HG02870 (cell line): ENCODE measurements around the gene CAGE1.
"Not testable (repeated sequence)": the region's sequence is repeated elsewhere in the genome, so short reads cannot be mapped to it uniquely, and the experiment has no call there.

Experiments
- ATAC-seq: cut with Tn5 transposase; IDR thresholded peaks from one replicate; pipeline ENCODE4 v1.9.1; 2021; ENCODE audit warnings: mild to moderate bottlenecking, moderate library complexity; ENCODE audit not compliant: unreplicated experiment

Gene CAGE1

DNA sequence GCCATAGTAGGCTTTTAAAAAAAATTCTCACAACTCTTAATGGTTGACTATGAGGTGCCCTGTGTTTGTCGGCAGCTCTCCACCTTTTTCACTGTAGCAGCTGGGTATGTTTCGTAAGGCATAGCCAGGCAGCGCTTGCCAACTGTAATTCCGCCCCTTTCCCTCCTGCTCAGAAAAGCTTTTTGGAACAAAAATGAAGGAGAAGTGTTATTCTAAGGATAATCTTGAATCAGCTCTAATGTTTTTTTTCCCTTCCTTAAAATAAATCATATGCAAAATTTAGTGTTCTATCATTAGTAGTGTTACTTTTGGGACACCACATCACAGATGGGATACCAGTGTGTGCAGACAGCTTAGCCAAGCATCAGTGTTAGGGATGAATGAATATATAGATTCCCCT, 21.3 kb upstream of the CAGE1 start:
- no peak for ATAC-seq

DNA sequence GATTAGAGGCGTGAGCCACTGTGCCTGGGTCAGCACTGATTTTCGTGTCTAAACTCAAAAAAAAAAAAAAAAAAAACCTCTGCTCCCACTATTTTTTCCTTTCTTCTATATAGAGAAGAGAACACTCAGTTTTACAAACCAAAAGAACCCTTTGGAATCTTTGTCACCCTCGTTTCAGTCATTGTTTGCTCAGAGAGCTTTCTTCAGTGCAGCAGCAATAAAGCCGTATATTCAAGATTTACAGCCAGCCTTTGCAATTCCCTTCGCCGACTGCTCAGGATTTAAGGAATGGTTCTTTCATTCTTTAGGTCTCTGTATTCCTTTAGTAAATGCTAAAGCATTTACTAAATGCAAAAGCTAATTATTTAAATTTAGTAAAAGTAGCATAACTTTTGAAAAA, 20.2 kb upstream of the CAGE1 start:
- no peak for ATAC-seq

DNA sequence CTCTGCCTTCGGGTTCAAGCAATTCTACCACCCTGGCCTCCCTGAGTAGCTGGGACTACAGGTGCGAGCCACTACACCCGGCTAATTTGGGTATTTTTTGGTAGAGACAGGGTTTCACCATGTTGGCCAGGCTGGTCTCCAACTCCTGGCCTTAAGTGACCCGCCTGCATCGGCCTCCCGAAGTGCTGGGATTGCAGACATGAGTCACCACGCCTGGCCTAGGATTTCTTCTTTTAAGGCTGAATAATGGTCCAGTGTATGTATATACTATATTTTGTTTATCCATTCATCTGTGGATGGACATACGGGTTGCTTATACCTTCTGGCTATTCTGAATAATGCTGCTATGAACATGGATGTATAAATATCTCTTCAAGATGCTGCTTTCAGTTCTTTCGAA, 17.2 kb upstream of the CAGE1 start:
- no peak for ATAC-seq

DNA sequence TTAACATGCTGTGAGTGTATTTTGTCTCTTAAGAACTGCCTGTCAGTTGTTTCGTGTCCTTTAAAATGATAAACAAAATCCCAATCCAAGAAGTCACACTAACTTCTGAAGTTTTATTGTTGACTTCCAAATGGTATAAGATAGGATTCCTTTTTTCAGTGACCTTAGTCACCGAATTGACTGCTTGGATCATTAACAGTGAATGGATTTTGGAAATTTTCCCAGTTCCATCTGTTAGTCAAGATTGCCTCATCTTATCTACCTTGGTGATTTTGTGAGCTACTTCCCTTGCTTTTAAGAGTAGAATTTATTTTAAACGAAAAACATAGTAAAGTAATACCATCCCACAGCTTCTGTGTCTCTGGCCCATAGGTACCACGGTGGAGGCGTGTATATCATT, 15.0 kb upstream of the CAGE1 start:
- no peak for ATAC-seq

DNA sequence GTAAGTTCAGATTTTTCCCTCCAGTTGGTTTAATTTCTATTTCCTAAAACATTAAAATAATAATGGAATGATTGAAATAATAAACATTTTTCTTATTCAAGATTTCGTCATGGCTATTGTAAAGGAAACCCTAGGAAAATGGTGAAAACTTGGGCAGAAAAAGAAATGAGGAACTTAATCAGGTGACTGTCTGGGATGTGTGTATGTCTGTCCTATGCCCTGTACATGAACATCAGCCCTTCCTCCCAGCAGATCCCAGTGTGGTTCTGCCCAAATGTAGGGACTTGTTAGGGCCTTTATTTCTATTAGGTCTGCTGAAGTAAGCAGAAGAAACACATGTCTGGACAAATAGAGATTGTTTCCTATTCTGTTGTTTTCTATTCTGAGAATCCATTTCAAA, 13.2 kb upstream of the CAGE1 start:
- ATAC-seq, result no peak

DNA sequence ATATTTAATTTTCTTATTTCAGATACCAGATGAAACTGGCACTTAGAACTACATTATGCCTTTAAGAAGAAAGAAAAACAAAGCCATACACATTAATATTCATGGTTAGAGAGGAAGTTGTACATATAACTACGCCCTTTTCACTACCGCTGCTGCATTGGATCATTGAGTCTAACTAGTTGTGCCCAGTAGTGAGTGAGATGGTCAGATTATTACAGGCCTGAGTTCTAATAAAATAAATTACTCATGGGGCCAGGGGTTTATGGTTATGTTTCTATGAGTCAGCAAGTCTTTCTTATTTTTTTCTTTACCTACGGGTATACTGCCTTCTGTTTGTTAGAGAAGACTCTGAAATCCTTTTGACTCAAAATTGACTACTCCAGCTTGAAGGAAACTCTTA, 11.5 kb upstream of the CAGE1 start:
- no peak for ATAC-seq

DNA sequence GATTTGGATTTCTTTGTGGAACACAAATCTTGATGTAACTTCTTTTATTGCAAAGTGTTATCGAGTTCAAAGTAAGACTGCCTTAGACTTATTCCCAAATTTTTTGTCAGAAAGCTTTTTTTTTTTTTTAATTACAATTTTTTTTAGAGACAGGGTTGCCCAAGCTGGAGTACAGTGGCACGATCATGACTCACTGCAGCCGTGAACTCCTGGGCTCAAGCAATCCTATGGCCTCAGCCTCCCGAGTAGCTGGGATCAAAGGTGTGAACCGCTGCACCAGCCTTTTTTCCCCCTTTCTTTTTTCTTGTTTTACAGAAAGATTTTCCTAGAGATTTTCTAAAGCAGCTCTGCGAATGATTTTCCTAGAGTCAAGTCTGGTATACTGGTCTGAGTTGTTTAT, 2.9 kb upstream of the CAGE1 start:
- no peak for ATAC-seq

DNA sequence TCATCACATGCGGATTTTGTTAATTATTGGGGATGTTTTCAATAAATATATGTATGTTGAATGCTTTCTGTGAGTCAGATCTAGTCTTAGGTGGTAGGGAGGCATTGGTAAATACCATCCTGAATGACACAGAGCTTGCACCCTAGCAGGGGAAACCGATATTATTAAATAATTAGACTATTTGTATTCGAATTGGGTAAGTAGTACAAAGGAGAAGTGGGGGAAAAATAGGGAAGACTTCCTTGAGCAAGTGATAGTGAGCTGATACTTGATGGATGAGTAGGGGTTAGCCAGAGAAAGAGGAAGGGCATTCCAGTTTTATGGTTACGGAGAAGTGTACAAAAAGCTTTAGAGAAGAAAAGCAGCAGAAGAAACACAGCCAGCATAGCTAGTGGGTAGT, 1.6 kb upstream of the CAGE1 start:
- ATAC-seq, result no peak

DNA sequence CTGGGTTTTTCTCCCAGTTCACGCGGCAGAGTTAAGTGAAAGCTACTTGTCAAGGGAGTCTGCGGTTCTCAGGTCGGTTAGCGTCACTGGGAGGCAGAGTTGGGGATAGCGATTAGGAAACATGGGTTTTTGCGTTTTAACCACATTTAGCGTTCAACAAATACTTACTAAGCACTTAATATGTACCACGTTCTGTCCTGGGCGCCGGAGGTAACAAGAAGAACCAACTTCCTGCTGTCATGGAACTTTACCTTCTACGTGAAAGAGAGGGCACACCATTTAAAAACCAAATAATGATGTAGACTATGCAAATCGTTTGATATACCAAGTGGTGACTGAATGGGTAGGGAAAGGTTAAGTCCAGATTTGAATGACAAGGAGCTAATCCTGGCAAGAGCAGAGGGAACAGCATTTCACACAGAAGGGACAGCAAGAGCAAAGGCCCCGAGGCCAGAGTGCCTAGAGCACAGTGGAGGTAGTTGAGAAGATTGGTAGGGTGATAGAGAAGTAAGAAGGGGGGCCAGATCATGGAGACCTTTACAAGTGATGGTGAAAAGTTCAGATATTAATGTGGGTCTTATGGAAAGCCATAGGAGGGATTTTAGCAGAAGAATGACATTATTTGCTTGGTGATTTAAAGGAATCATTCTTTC, 810 bp upstream of the CAGE1 start:
- peak; percentile 3 for ATAC-seq

DNA sequence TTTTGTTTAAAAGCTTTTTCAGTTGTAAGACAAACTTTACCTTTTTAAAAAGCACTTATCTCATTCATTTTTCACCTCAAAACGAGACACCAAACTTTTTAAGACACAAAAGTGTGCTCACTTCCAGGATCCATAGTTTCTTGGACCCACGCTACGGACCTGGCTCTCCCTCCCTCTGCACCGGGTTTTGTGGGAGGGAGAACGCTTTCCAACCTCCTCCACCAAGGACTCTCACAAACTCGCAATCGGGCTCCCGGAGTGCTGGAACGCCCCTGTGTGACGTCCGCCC, 436 bp downstream of the CAGE1 start:
- ATAC-seq, result no peak

DNA sequence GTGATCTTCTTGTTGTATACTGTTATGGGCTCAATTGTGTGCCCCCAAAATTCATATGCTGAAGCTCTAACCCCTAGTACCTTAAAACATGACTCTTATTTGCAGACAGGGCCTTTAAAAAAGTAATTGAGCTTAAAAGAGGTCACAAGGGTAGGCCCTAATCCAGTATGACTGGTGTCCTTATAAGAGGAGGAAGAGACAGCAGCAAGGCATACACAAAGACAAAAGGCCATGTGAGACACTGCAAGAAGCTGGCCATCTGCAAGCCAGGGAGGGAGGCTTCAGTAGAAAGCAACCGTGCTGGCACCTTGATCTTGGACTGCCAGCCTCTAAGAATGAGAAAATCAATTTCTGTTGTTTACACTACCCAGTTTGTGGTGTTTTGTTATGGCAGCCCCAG, 8.4 kb downstream of the CAGE1 start:
- no peak for ATAC-seq

DNA sequence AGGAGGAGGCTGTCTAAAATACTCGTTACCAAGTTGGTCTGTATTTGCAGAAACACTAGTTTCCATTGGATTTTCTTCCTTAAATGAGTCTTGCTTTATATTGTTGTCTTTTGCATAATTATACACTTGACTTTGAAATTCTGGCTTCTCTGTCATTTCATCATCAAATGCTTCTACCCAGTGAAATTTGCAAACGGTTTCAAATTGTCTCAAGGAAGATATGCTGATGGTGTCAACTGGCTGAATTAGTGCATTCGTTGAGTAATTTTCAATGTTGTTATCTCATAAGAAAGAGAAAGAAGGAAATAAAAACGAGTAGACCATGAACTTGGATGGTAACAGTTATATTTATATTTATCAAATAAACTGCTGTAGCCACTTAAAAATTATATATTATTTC, 10.8 kb downstream of the CAGE1 start:
- ATAC-seq, result no peak

DNA sequence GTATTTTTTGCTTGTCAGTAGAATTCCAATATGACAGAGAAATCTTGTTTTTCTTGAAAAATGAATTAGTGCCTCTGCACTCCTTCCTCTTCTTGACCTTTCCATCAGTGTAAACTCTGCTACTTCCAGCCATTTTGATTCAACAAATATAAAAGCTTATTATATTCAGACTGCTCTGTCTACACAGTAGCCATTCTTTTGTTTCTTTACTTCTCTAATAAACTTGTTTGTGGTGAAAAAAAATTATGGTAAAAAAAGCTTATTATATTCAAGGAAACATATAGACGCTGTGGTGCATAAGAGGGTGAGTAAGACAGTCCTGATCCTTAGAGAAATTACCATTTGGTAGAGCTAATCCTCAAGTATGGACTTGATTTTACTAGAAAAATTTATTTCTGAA, 11.6 kb downstream of the CAGE1 start:
- ATAC-seq, result no peak

DNA sequence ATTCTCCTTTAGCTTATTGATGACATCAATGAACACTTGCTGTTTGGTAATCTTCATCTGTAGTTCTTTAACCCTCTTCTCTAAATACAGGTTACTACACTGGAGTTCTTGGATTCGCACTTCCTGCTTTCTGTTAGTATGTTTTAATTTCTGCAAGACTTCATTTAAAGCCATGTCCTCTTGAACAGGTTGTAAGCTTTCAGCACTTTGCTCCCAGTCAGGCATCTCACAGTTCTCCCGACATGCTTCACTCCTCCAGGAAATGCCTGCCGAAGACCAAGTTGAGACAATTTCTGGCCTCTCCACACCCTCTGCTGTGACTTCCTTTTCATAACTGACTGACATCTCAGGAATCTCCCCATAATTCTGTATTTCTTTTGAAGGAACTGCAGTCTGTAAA, 15.8 kb downstream of the CAGE1 start:
- no peak for ATAC-seq

DNA sequence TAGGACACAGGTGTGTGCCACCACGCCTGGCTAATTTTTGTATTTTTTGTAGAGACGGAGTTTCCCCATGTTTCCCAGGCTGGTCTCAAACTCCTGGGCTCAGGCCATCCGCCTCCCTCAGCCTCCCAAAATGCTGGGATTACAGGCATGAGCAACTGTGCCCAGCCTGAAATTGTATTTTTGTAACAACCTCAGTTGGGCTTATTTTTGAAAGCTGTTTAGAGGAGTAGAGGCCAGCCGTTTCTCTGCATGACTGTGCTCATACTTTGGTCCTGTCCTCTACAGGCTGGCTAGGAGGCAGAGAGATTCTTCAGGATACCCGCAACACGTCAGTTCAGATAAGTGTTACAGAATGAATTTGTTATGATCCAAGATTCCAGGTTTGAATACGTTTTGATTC, 22.1 kb downstream of the CAGE1 start:
- no peak for ATAC-seq

DNA sequence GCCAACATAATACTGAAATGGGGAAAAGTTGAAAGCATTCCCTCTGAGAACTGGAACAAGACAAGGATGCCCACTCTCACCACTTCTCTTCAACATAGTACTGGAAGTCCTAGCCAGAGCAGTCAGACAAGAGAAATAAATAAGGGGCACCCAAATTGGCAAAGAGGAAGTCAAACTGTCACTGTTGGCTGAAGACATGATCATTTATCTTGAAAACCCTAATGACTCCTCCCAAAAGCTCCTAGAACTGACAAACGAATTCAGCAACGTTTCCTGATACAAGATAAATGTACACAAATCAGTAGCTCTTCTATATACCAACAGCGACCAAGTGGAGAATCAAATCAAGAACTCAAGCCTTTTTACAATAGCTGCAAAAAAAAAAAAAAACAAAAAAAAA, 37.6 kb downstream of the CAGE1 start:
- ATAC-seq, result not testable (repeated sequence)

DNA sequence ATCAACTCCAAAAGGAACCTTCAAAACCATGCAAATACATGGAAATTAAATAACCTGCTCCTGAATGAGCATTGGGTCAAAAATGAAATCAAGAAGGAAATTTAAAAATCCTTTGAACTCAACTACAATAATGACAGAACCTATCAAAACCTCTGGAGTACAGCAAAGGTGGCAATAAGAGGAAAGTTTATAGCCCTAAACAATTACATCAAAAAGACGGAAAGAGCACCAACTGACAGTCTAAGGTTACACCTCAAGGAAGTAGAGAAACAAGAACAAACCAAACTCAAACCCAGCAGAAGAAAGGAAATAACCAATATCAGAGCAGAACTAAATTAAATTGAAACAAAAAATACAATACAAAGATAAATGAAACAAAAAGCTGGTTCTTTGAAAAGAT, 39.0 kb downstream of the CAGE1 start:
- not testable (repeated sequence) for ATAC-seq

DNA sequence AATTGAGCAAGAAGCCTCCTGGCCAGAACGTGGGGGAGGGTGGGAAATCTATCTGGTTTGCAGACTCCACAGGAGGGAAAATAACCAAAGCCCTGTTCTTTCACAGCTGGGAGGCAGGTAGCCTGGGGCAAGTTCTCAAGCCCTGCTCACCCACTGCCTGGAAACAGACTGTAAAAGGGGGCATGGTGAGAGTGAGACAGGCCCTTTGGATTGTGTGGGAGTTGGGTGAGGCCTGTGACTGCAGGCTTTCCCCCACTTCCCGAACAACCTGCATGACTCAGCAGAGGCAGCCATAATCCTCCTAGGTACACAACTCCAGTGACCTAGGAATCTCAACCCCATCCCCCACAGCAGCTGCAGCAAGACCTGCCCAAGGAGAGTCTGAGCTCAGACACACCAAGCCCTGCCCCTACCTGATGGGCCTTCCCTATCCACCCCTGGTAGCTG, 42.0 kb downstream of the CAGE1 start:
- ATAC-seq, result not testable (repeated sequence)

DNA sequence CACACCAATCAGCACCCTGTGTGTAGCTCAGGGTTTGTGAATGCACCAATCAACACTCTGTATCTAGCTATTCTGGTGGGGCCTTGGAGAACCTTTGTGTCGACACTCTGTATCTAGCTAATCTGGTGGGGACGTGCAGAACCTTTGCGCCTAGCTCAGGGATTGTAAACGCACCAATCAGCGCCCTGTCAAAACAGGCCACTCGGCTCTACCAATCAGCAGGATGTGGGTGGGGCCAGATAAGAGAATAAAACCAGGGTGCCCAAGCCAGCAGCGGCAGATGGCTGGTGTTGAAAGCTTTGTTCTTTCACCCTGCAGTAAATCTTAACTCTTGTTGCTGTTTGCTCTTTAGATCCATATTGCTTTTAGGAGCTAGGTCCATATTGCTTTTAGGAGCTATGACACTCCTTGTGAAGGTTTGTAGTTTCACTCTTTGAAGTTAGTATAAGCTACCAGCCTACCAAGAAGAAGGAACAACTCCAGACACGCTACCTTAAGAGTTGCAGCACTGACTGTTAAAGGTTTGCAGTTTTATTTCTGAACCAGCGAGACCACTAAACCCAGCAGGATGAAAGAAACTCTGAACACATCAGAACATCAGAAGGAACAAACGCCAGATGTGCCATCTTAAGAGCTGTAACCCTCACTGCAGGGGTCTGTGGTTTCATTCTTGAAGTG, 44.6 kb downstream of the CAGE1 start:
- ATAC-seq, result not testable (repeated sequence)

DNA sequence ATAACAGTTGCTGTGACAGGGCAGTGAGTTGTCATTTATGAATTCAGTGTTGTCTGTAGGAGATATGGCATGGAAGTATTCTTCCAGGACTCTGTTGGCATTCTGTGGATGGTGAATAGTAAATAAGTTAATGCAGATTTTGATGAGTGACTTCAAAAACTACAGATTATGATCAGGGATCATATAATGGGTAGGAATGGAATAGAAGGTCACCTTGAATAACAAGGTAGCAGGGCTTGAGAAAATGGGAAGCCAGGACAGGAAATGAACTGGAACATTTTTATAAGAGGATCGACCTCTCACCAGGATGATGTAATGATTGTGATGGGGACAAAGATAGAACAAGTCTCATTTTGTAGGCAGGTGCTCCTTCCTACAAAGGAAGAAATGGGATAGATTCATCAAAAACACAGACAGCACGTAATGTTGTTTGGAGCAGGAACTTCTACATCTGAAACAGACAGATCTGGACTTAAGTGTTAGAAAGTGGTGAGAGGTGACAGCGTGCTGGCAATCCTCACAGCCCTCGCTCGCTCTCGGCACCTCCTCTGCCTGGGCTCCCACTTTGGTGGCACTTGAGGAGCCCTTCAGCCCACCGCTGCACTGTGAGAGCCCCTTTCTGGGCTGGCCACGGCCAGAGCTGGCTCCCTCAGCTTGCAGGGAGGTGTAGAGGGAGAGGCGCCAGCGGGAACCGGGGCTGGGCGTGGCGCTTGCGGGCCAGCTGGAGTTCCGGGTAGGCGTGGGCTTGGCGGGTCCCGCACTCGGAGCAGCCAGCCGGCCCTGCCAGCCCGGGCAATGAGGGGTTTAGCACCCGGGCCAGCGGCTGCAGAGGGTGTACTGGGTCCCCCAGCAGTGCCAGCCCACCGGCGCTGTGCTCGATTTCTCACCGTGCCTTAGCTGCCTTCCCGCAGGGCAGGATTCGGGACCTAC, 45.7 kb downstream of the CAGE1 start:
- ATAC-seq, result no peak

DNA sequence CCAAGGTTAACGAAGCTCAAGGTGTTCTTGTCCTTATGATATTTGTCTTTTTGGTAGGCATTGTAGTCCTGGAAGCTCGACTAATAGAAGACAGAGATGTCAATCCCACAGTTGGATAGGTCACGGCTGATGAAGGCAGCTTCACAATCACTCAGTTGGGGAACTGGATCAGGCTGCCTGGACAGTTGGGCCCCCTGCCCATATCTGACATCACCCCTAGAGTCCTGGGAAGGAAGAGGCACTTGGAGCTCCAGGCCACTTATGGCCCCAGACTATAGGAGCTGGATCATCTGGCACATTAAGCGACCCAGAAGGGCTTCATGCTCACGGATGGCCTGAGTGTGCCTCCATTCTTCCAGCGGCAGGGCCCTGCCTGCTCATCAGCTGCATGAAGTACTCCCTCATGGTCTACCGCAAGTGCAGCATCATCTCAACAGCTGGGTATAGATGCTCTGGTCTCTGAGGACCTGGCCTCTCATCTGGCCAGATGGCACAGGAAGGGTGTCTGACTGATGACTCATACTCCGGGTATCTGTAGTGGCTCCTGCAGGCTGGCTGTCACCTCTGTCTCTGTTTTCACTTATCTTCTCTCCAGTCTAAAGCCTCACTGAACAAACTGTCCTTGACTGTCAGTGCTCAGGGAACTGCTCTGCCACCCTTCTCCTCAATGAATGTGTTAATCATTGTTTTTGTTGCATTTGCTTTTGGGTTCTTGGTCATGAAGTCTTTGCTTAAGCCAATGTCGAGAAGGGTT, 47.4 kb downstream of the CAGE1 start:
- no peak for ATAC-seq
